ENCODE results near the gene TLL2.

The TLL2 gene

GRCh38 chr10:96512524-96513304 lies 1.0 kb downstream of the TLL2 start:
- Histone ChIP-seq H3K79me2 (ENCODE audit: insufficient read depth, low read length) (no peaks in the 10 kb centered on the region), H3K9ac (ENCODE audit: low read depth, low read length) (peak overlapping the region; percentile 39; the same call in 1 of the 2 replicates), H3K9me3 (ENCODE audit: insufficient read depth, low read length, severe bottlenecking) (no peaks in the 10 kb centered on the region), H3K4me2 (ENCODE audit: insufficient read depth, low read length) (peak overlapping the region; percentile 90), H3K36me3 (ENCODE audit: insufficient read depth, low read length) (no peaks in the 10 kb centered on the region), H3K4me3 (ENCODE audit: low read depth in 1 of 2, low read length in 2 of 2) (peak overlapping the region in 1 of 2 experiments; percentile 55; a peak in 3 of 4 replicates), H2AFZ (ENCODE audit: low read depth, low read length) (no peak overlapping the region; the same call in 1 of the 2 replicates), H3K27me3 (ENCODE audit: insufficient read depth, low read length, poor library complexity) (peaks cover 51% of the 10 kb centered on the region), H3K27ac (ENCODE audit: low read length) (no peak overlapping the region), H4K20me1 (ENCODE audit: insufficient read depth, low read length) (peaks cover 50% of the 10 kb centered on the region), H3K4me1 (ENCODE audit: insufficient read depth, low read length) (peaks cover 20% of the 10 kb centered on the region)
- TF ChIP-seq EZH2 (IDR thresholded peaks at IDR 0.05; ENCODE audit: borderline replicate concordance, low read depth, low read length, severe bottlenecking), result no peak
- TF ChIP-seq, protein P1, sequence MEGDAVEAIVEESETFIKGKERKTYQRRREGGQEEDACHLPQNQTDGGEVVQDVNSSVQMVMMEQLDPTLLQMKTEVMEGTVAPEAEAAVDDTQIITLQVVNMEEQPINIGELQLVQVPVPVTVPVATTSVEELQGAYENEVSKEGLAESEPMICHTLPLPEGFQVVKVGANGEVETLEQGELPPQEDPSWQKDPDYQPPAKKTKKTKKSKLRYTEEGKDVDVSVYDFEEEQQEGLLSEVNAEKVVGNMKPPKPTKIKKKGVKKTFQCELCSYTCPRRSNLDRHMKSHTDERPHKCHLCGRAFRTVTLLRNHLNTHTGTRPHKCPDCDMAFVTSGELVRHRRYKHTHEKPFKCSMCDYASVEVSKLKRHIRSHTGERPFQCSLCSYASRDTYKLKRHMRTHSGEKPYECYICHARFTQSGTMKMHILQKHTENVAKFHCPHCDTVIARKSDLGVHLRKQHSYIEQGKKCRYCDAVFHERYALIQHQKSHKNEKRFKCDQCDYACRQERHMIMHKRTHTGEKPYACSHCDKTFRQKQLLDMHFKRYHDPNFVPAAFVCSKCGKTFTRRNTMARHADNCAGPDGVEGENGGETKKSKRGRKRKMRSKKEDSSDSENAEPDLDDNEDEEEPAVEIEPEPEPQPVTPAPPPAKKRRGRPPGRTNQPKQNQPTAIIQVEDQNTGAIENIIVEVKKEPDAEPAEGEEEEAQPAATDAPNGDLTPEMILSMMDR (IDR thresholded peaks at IDR 0.05; ENCODE audit: borderline replicate concordance, extremely low read depth, low read length, poor library complexity, severe bottlenecking), result no peak
- no peak for DNase-seq
- ATAC-seq (ENCODE audit: insufficient read depth, low read depth), result no peak

- no peak overlapping the region for H3K4me2 ChIP-seq (ENCODE audit: insufficient read depth, low read length)
- no peaks in the 10 kb centered on the region for H3K9me3 ChIP-seq (ENCODE audit: insufficient read depth, low read length, severe bottlenecking)
- no peak overlapping the region for H3K9ac ChIP-seq (ENCODE audit: low read depth, low read length)
- no peaks in the 10 kb centered on the region for H3K36me3 ChIP-seq (ENCODE audit: insufficient read depth, low read length)
- H3K79me2 ChIP-seq (ENCODE audit: insufficient read depth, low read length), result no peaks in the 10 kb centered on the region
- peaks cover 54% of the 10 kb centered on the region for H3K27me3 ChIP-seq (ENCODE audit: insufficient read depth, low read length, poor library complexity)
- DNase-seq (peak; percentile 35), ATAC-seq (ENCODE audit: insufficient read depth, low read depth) (no peak)
- peaks cover 20% of the 10 kb centered on the region for H3K4me1 ChIP-seq (ENCODE audit: insufficient read depth, low read length)
- H4K20me1 ChIP-seq (ENCODE audit: insufficient read depth, low read length), result peaks cover 44% of the 10 kb centered on the region
- no peak for TF ChIP-seq EZH2 (IDR thresholded peaks at IDR 0.05; ENCODE audit: borderline replicate concordance, low read depth, low read length, severe bottlenecking)
- TF ChIP-seq, protein P1 (IDR thresholded peaks at IDR 0.05; ENCODE audit: borderline replicate concordance, extremely low read depth, low read length, poor library complexity, severe bottlenecking), result peak; percentile 72
- H2AFZ ChIP-seq (ENCODE audit: low read depth, low read length), result no peak overlapping the region
- H3K4me3 ChIP-seq (ENCODE audit: low read depth in 1 of 2, low read length in 2 of 2), result no peak overlapping the region
- no peak overlapping the region for H3K27ac ChIP-seq (ENCODE audit: low read length)
Observed at GRCh38 chr10:96511044-96511945, 2.4 kb downstream of the TLL2 start.

- peaks cover 34% of the 10 kb centered on the region for H4K20me1 ChIP-seq (ENCODE audit: insufficient read depth, low read length)
- DNase-seq (no peak), ATAC-seq (ENCODE audit: insufficient read depth, low read depth) (no peak)
- no peak overlapping the region for H2AFZ ChIP-seq (ENCODE audit: low read depth, low read length)
- peaks cover 17% of the 10 kb centered on the region for H3K4me1 ChIP-seq (ENCODE audit: insufficient read depth, low read length)
- no peaks in the 10 kb centered on the region for H3K79me2 ChIP-seq (ENCODE audit: insufficient read depth, low read length)
- H3K27ac ChIP-seq (ENCODE audit: low read length), result no peak overlapping the region
- no peaks in the 10 kb centered on the region for H3K9me3 ChIP-seq (ENCODE audit: insufficient read depth, low read length, severe bottlenecking)
- no peak overlapping the region for H3K9ac ChIP-seq (ENCODE audit: low read depth, low read length)
- no peak overlapping the region for H3K4me3 ChIP-seq (ENCODE audit: low read depth in 1 of 2, low read length in 2 of 2)
- peaks cover 40% of the 10 kb centered on the region for H3K27me3 ChIP-seq (ENCODE audit: insufficient read depth, low read length, poor library complexity)
- TF ChIP-seq, protein P1 (IDR thresholded peaks at IDR 0.05; ENCODE audit: borderline replicate concordance, extremely low read depth, low read length, poor library complexity, severe bottlenecking), result no peak
- no peak for TF ChIP-seq EZH2 (IDR thresholded peaks at IDR 0.05; ENCODE audit: borderline replicate concordance, low read depth, low read length, severe bottlenecking)
- no peak overlapping the region for H3K4me2 ChIP-seq (ENCODE audit: insufficient read depth, low read length)
- H3K36me3 ChIP-seq (ENCODE audit: insufficient read depth, low read length), result no peaks in the 10 kb centered on the region
Observed at GRCh38 chr10:96509017-96509641, 4.6 kb downstream of the TLL2 start.
